Caco-2 (cell line): ENCODE measurements around the gene HOXC10. TPM values are rescaled to one million over a fixed set of nuclear protein-coding genes. Genes with fewer than 3 reads are reported as not detected.

Source experiments
- BruUV-seq: library from RNA; stranded (reverse); fragments of 400-500 nt; replicated peaks from 2 replicates; lab custom pipeline; 2021; lab: Mats Ljungman, UMichigan
- CTCF ChIA-PET: fragments of 300-600 bp; sonication (Branson Sonifier 250); formaldehyde crosslinking; loops from one replicate; lab custom pipeline; 2022; ENCODE audit warnings: antibody characterized with exemption; lab: Charles Lee
- POLR2A ChIA-PET: fragments of 300-600 bp; sonication (Branson Sonifier 250); formaldehyde crosslinking; loops from one replicate; lab custom pipeline; 2022; ENCODE audit warnings: antibody characterized with exemption; lab: Charles Lee
- DNase-seq, 2 experiments: peaks; one replicate each; pipeline versions ENCODE4 v3.0.0 to v3.0.0-alpha.2; 2020 to 2022
- H3K27me3 ChIP-seq: replicated peaks from 2 replicates; pipeline ENCODE4 v1.6.0; 2011; ENCODE audit warnings: low read length; ENCODE audit not compliant: control insufficient read depth, insufficient read depth
- H3K36me3 ChIP-seq: 2 replicates; pipeline ENCODE4 v1.5.1; 2011; ENCODE audit warnings: low read length; ENCODE audit not compliant: control insufficient read depth, insufficient read depth
- H3K4me1 ChIP-seq: fragments of 250-450 bp; sonication (Bioruptor Pico); 2 replicates; pipeline ENCODE4 v1.5.1; 2020; ENCODE audit warnings: mild to moderate bottlenecking
- H3K4me3 ChIP-seq: 2 replicates; pipeline ENCODE4 v1.5.1; 2011; ENCODE audit warnings: low read depth, mild to moderate bottlenecking, control low read depth, low read length
- H3K9me3 ChIP-seq: fragments of 250-450 bp; sonication (Bioruptor Pico); 2 replicates; pipeline ENCODE4 v1.5.1; 2020; ENCODE audit warnings: mild to moderate bottlenecking, moderate library complexity
- H3K27ac Mint-ChIP-seq: one replicate; pipeline ENCODE4 v1.8.0; 2022; ENCODE audit warnings: mixed read lengths; ENCODE audit not compliant: unreplicated experiment
- H3K27me3 Mint-ChIP-seq: one replicate; pipeline ENCODE4 v1.8.0; 2022; ENCODE audit warnings: mixed read lengths; ENCODE audit not compliant: insufficient read depth, unreplicated experiment
- H3K36me3 Mint-ChIP-seq: one replicate; pipeline ENCODE4 v1.8.0; 2022; ENCODE audit warnings: mild to moderate bottlenecking, mixed read lengths; ENCODE audit not compliant: insufficient read depth, unreplicated experiment
- H3K4me1 Mint-ChIP-seq: one replicate; pipeline ENCODE4 v1.8.0; 2022; ENCODE audit warnings: low read depth, mixed read lengths; ENCODE audit not compliant: unreplicated experiment
- H3K4me3 Mint-ChIP-seq: one replicate; pipeline ENCODE4 v1.8.0; 2022; ENCODE audit warnings: mild to moderate bottlenecking, moderate library complexity, mixed read lengths; ENCODE audit not compliant: unreplicated experiment
- H3K9me3 Mint-ChIP-seq: one replicate; pipeline ENCODE4 v1.8.0; 2022; ENCODE audit warnings: mixed read lengths; ENCODE audit not compliant: unreplicated experiment
- CTCF ChIP-seq, 2 experiments: fragments of 200-600 bp in 1 of 2; IDR thresholded peaks; 1 replicate in 1 of 2; 2 replicates in 1 of 2; pipeline versions ENCODE4 v1.5.1 to v1.8.0; 2011 to 2022; ENCODE audit warnings: antibody characterized with exemption in 1 of 2, control low read depth in 1 of 2, inconsistent platforms in 1 of 2, low read depth in 1 of 2, low read length in 1 of 2, mild to moderate bottlenecking in 1 of 2, moderate library complexity in 1 of 2; ENCODE audit not compliant: insufficient read depth in 1 of 2, severe bottlenecking in 1 of 2, unreplicated experiment in 1 of 2
- intact Hi-C: fragments of 100-400 bp; cut with micrococcal nuclease; formaldehyde crosslinking; loops from one replicate; pipeline ENCODE4 v1.10.0; 2022; ENCODE audit not compliant: unreplicated experiment
- total RNA-seq: library from RNA; stranded (reverse); gene quantifications from 2 replicates; pipeline ENCODE4 v1.2.3, GENCODE V29; 2022

Gene HOXC10
- total RNA-seq, 1 experiment from 2014 or later = 4.0 TPM

DNA sequence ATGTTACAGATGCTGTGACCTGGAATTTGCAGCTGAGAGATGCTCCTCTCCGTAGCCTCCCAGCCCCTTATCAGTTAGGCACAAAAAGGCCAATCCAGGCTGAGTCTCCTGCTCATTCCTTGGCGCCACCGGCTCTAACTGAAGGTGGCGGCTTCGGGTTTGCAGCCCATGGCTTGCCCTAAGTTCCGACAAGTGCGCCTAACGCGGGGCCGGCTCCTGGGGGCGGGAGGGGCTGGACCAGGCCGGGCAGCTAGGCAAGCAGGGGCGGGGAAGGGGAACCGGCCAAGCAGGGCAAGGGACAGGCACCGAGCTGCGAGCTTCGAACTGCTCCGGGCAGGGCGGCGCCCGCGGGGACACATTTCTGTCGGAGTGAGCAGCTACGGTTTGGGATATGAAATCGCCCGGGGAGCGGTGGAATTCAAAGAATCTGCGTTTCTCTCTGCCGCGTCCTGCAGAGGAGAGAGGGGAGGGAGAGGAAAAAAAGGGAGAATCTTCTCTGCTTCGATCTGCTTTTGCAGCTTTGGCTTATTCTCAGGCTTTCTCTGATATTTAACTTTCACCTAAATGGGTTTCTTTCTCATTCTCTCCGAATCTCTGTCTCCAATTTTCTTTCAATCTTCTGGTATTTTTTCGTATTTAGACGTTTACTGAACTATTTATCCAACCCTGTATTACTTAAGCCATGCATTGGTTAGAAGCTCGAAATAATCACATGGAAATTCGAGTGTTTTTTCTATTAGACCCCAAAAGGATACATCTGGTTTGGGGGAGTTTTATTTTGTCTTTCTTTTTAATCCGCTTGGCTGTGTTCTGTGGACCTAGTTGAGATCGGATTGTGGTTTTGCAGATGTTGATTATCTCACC is 31.8 kb upstream of the HOXC10 start:
- CTCF ChIA-PET = interaction anchor here (0.8 to 2.3 kb wide), 6 partner anchors 14 to 248 kb away, joined by 3 to 18 read pairs (median 4); partner anchors contain the start of genes HOXC10 and HOXC13
- TF ChIP-seq CTCF (IDR thresholded peaks at IDR 0.05; ENCODE audit: insufficient read depth in 1 of 2, low read depth in 1 of 2, low read length in 1 of 2, severe bottlenecking in 1 of 2, unreplicated experiment in 1 of 2) = no peak
- Mint-ChIP-seq H3K36me3 (peaks cover 9% of the 10 kb centered on the region), H3K27me3 (no peaks in the 10 kb centered on the region), H3K27ac (peak overlapping the region; percentile 76), H3K9me3 (no peaks in the 10 kb centered on the region), H3K4me3 (peak overlapping the region; percentile 71), H3K4me1 (peaks cover 21% of the 10 kb centered on the region)
- H3K27me3 ChIP-seq = no peaks in the 10 kb centered on the region
- peak; percentile 87 to 88 for DNase-seq
- no TSS peak for BruUV-seq
- POLR2A ChIA-PET = interaction anchor here (0.6 to 2.3 kb wide), 4 partner anchors 15 to 447 kb away, joined by 3 to 10 read pairs (median 5); partner anchors contain the start of gene HOXC13
- H3K4me1 ChIP-seq = peaks cover 31% of the 10 kb centered on the region
- no peaks in the 10 kb centered on the region for H3K36me3 ChIP-seq
- no peaks in the 10 kb centered on the region for H3K9me3 ChIP-seq
- peak overlapping the region; percentile 5; the same call in 1 of the 2 replicates for H3K4me3 ChIP-seq
- intact Hi-C loops = loop anchor here (5.0 kb wide), 1 partner anchor 146 kb away; no protein-coding TSS in a partner anchor

- no TSS peak for BruUV-seq
- Histone ChIP-seq H3K9me3 (no peaks in the 10 kb centered on the region), H3K4me1 (peaks cover 31% of the 10 kb centered on the region), H3K27me3 (no peaks in the 10 kb centered on the region), H3K4me3 (peak overlapping the region; percentile 94), H3K36me3 (no peaks in the 10 kb centered on the region)
- H3K4me1 Mint-ChIP-seq = peaks cover 17% of the 10 kb centered on the region
- peak overlapping the region; percentile 76 for H3K27ac Mint-ChIP-seq
- ChIA-PET POLR2A (interaction anchor here (1.0 to 2.3 kb wide), 3 partner anchors 14 to 25 kb away, joined by 3 to 10 read pairs (median 5); no protein-coding TSS in a partner anchor), CTCF (interaction anchor here (0.8 to 2.3 kb wide), 3 partner anchors 15 to 123 kb away, joined by 3 to 18 read pairs (median 5); partner anchors contain the start of gene HOXC13)
- intact Hi-C loops = loop anchor here (1.0 to 5.0 kb wide), 3 partner anchors 16 to 147 kb away; partner anchors contain the start of gene HOXC13
- H3K4me3 Mint-ChIP-seq = peak overlapping the region; percentile 71
- H3K27me3 Mint-ChIP-seq = no peaks in the 10 kb centered on the region
- no peaks in the 10 kb centered on the region for H3K9me3 Mint-ChIP-seq
- peaks cover 9% of the 10 kb centered on the region for H3K36me3 Mint-ChIP-seq
- no peak for TF ChIP-seq CTCF (IDR thresholded peaks at IDR 0.05; ENCODE audit: insufficient read depth in 1 of 2, low read depth in 1 of 2, low read length in 1 of 2, severe bottlenecking in 1 of 2, unreplicated experiment in 1 of 2)
- no peak for DNase-seq
Observed at GRCh38 chr12:53953831-53954693, 30.9 kb upstream of the HOXC10 start.
